HPDE6-E6E7 (cell line): ENCODE measurements around the gene SH3BP4.

Source experiments
- DNase-seq: peaks from one replicate; pipeline ENCODE4 v3.0.0; 2011; ENCODE audit warnings: missing footprints; ENCODE audit errors: extremely low spot score

Gene SH3BP4

DNA sequence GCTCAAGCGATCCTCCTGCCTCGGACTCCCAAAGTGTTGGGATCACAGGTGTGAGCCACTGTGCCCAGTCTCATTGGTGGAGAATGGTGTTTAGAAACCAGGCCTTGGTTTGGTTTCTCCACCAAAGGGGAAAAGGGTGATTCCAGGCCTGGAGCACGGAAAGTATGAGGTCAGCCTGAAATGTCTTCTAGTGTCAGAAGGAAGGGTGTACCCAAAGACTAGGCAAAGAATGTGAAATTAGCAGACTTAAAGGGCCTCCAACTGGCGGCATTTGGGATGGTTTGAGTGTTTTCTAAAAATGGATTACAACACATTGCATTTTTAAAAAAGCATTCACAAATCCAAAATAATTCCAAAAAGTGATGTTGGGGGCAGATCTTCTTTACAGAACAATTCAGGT is 139.6 kb downstream of the SH3BP4 start:
- DNase-seq: no peak

GRCh38 chr2:235091983-235092382 is 140.2 kb downstream of the SH3BP4 start:
- no peak for DNase-seq

- DNase-seq: no peak
Measured at GRCh38 chr2:235092433-235093223, 140.8 kb downstream of the SH3BP4 start.

- no peak for DNase-seq
Measured at GRCh38 chr2:235094457-235094856, 142.6 kb downstream of the SH3BP4 start.

DNA sequence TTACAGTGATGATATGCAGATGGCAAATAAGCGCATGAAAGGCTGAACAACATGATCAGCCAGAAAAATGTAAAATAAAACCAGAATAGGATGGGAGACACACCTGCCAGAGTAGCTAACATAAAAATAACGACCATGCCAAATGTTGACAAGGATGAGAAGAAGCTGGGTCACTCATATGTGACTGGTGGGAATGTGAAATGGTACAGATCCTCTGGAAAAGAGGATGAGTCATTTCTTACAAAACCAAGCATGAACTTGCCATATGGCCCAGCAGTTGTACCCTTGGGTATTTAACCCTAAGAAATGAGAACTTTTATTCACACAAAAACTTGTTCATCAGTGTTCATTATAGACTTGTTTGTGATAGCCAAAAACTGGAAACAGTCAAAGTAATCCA is 143.8 kb downstream of the SH3BP4 start:
- no peak for DNase-seq

- DNase-seq: no peak
Measured at GRCh38 chr2:235096447-235096846, 144.6 kb downstream of the SH3BP4 start.

DNA sequence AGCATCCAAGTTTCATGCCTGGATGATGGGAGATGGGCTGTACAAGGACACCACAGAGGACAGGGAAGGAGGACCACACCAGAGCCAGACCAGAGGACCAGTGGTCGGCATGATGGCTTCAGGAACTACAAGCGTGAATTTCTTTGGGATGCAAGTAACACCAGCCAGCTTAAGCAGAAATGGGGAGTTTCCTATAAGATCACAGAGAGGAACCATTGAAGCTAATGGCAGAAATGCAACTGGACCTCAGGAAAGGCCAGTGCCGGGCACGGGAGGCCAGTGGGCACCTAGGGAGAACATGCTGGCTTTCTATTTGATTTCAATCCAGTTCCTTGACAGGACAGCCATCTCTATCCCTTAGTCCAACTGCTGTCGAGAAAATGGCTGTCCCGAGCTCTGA is 145.4 kb downstream of the SH3BP4 start:
- no peak for DNase-seq

DNA sequence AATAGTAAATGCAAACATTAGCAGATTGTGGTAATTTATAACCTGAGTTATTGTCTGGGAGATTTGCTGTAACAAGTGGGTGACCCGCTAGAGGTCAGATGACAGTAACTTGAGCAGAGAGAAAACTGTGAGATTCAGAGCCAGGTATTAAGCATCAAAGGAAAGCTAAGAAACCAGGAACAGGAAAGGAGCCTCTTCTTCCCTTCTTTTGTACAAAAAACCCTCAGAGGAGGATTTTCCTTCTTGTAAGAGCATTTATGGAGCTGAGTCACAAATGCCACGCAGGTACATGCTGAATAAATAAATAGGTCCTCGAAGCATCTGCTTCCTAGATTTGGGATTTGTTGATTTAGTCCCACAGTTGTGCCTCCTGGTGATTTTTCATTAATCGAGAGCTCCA is 146.5 kb downstream of the SH3BP4 start:
- no peak for DNase-seq

DNA sequence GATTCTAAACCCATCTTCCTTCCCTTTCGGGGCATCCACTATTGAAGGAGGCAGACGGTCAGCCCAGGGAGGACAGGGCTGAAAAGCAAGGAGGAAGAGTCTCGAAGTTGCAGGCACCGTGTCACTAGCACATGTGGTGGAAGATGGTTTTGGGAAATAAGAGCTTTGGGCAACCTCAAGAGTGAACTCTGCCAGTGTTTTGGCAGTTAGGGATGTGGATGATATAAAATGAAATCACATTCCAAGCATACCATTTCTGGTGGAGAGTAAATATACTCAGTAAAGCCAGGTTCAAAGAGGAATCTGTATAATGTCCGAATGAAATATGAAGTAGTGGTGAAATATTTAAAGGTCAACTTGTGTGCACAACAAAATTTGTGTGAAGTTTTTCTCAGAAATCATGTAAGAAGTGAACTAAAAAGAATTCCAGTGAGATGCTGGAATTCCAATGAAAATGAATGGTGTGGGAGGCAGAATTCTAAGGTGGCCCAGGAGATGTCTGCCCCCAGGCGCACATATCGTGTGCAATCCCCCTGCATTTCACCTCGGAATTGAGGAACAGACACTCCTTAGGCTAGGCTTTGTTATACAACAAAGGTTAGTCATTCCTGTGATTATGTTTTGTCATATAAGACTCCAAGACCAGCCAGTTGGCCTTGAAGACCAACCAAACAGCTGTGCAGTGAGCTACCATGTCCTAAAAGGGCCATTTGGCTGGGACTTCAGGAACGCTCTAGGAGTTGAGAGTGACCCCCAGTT is 147.1 kb downstream of the SH3BP4 start:
- no peak for DNase-seq

GRCh38 chr2:235102896-235103295 is 151.1 kb downstream of the SH3BP4 start:
- DNase-seq: no peak
